ENCODE measurements around the gene HOXC10. TPM values are rescaled to one million over a fixed set of nuclear protein-coding genes. Genes with fewer than 3 reads are reported as not detected.

The HOXC10 gene
- total and polyA plus RNA-seq, 8 donors: not detected

DNA sequence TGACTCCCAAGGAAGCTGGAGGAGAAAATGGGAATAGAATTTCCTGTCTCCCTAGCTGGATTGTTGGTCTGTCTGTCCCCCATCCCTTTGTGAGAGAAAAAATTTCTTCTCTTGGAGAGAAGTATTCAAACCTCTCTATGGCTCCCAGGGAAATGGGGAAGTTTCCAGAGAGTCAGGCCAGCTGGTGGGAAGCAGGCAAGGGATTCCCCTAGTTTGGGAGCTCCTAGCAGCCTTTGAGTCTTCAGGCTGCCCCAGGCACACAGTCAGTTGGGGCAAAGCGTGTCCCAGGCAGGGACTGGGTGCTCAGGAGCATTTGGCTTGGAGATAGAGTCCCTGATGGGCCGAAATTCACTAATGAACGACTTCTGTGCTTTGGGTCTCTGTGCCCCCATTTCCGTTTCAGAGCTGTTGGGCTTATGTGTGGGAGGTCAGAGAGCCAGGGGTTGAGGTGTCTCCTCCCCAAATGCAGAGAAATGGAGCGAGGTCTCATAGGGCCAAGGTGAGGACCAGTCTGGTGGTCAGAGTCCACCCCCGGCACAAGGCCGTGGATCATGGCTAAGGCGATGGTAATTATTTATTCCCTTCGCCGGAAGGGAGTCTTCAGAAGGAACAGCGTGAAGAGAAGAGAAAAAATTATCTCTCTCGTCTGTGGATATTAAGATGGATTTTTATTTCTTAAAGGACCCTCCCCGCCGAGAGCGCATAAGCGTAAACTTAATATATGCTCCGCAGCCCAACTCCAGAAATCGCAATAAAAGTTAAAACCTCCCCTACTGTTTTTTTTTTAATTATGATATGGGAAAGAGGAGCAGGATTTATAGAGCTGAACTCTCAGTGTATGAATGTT lies 8.4 kb downstream of the HOXC10 start:
- TF ChIP-seq EP300 (IDR thresholded peaks at IDR 0.05): no peak
- TF ChIP-seq, protein P1, sequence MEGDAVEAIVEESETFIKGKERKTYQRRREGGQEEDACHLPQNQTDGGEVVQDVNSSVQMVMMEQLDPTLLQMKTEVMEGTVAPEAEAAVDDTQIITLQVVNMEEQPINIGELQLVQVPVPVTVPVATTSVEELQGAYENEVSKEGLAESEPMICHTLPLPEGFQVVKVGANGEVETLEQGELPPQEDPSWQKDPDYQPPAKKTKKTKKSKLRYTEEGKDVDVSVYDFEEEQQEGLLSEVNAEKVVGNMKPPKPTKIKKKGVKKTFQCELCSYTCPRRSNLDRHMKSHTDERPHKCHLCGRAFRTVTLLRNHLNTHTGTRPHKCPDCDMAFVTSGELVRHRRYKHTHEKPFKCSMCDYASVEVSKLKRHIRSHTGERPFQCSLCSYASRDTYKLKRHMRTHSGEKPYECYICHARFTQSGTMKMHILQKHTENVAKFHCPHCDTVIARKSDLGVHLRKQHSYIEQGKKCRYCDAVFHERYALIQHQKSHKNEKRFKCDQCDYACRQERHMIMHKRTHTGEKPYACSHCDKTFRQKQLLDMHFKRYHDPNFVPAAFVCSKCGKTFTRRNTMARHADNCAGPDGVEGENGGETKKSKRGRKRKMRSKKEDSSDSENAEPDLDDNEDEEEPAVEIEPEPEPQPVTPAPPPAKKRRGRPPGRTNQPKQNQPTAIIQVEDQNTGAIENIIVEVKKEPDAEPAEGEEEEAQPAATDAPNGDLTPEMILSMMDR (IDR thresholded peaks at IDR 0.05): no peak
- no peak for TF ChIP-seq POLR2A (IDR thresholded peaks at IDR 0.05)
- no peak for TF ChIP-seq POLR2AphosphoS5 (IDR thresholded peaks at IDR 0.05)
- intact Hi-C loops (cut with DNase I; ENCODE audit: low total_unique reads): no loop called here
- no peak overlapping the region for H3K4me3 ChIP-seq

GRCh38 chr12:53994009-53994263 lies 9.0 kb downstream of the HOXC10 start:
- intact Hi-C loops (cut with DNase I; ENCODE audit: low total_unique reads): no loop called here
- H3K27ac ChIP-seq: no peak overlapping the region
- no peaks in the 10 kb centered on the region for H3K36me3 ChIP-seq
- peaks cover 24 to 46% (median 43%) of the 10 kb centered on the region in 4 donors for H3K4me1 ChIP-seq
- TF ChIP-seq POLR2AphosphoS5 (IDR thresholded peaks at IDR 0.05) (no peak), POLR2A (IDR thresholded peaks at IDR 0.05) (no peak), EP300 (IDR thresholded peaks at IDR 0.05) (no peak)
- TF ChIP-seq, protein P1 (IDR thresholded peaks at IDR 0.05): no peak
- H3K27me3 ChIP-seq: peaks cover 82 to 100% (median 100%) of the 10 kb centered on the region in 3 donors
- peak overlapping the region in 1 of 4 donors; percentile 56 for H3K4me3 ChIP-seq
- no peak for DNase-seq
- WGBS, 5 donors: 4 to 11% (median 7%) methylated on average over 12 to 19 of the region's 19 CpGs
- no peaks in the 10 kb centered on the region for H3K9me3 ChIP-seq

More for the DNA sequence above, 8.4 kb downstream of the HOXC10 start:
- Histone ChIP-seq H3K36me3 (no peaks in the 10 kb centered on the region), H3K9me3 (no peaks in the 10 kb centered on the region), H3K4me1 (peaks cover 24 to 49% (median 44%) of the 10 kb centered on the region in 4 donors), H3K27ac (no peak overlapping the region), H3K27me3 (peaks cover 85 to 100% (median 100%) of the 10 kb centered on the region in 3 donors)
- WGBS, 5 donors: 25 to 30% (median 28%) methylated on average over 18 of the region's 18 CpGs
- no peak for DNase-seq

DNA sequence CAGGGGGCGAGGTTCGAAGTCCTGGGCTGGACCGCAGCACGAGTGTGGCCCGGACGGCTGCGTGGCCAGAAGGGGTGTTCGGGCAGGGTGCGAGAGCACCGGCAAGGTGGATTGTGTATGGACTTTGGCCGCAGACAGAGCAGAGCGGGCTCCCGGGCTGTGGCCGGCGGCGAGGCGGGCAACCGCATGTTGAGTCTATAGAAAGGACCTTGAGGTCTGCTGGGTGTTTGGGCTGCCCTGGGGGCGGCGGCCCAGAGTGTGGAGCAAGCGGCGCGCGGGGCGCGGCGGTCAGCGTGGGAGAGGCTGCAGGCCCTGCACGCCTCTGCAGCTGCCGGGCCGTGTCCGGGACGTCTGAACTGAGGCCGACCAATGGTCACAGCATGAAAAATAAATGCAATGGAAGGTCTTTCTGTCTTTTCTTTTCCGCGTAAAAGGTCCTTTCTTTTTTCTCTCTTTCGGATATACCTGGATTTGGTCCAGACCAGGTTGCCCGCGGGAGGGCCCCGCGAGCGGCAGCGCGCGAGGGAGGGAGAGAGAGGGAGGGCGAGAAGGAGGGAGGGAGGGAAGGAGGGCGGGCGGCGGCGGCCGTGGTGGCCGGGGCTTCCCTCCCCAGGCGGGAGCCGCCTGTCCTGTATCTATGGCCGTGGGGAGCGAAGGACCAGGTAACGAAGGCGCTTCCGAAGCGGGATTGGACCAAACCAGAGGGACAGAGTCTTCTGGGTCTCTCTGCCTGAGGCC lies 9.5 kb downstream of the HOXC10 start:
- DNase-seq: no peak
- intact Hi-C loops (cut with DNase I; ENCODE audit: low total_unique reads): no loop called here
- 3 to 6% (median 4%) methylated on average over 51 to 60 of the region's 60 CpGs for WGBS, 5 donors
- Histone ChIP-seq H3K9me3 (no peaks in the 10 kb centered on the region), H3K4me1 (peaks cover 24 to 46% (median 40%) of the 10 kb centered on the region in 4 donors), H3K27ac (no peak overlapping the region), H3K4me3 (peak overlapping the region in 3 of 4 donors; percentile 42 to 56 (median 55)), H3K36me3 (no peaks in the 10 kb centered on the region), H3K27me3 (peaks cover 80 to 100% (median 100%) of the 10 kb centered on the region in 3 donors)
- TF ChIP-seq EP300 (IDR thresholded peaks at IDR 0.05): no peak
- no peak for TF ChIP-seq POLR2A (IDR thresholded peaks at IDR 0.05)
- TF ChIP-seq, protein P1 (IDR thresholded peaks at IDR 0.05): no peak
- TF ChIP-seq POLR2AphosphoS5 (IDR thresholded peaks at IDR 0.05): no peak

GRCh38 chr12:53995002-53995377 lies 10.0 kb downstream of the HOXC10 start:
- H3K36me3 ChIP-seq: no peaks in the 10 kb centered on the region
- H3K27me3 ChIP-seq: peaks cover 78 to 100% (median 100%) of the 10 kb centered on the region in 3 donors
- no peak for TF ChIP-seq POLR2A (IDR thresholded peaks at IDR 0.05)
- TF ChIP-seq, protein P1 (IDR thresholded peaks at IDR 0.05): no peak
- no peak for TF ChIP-seq POLR2AphosphoS5 (IDR thresholded peaks at IDR 0.05)
- no peak for TF ChIP-seq EP300 (IDR thresholded peaks at IDR 0.05)
- H3K4me3 ChIP-seq: peak overlapping the region; percentile 42 to 56 (median 54)
- H3K9me3 ChIP-seq: no peaks in the 10 kb centered on the region
- no peak for DNase-seq
- no peak overlapping the region for H3K27ac ChIP-seq
- H3K4me1 ChIP-seq: peaks cover 28 to 49% (median 43%) of the 10 kb centered on the region in 4 donors
- intact Hi-C loops (cut with DNase I; ENCODE audit: low total_unique reads): no loop called here
- 5 to 7% (median 6%) methylated on average over 14 to 17 of the region's 17 CpGs for WGBS, 5 donors
